EH (cell line): ENCODE data around the gene TSPAN1.

ENCODE experiments used
- DNase-seq: peaks from one replicate; pipeline ENCODE4 v3.0.0-alpha.2; 2015; ENCODE audit warnings: low read depth

Gene TSPAN1

GRCh38 chr1:46187106-46187869 lies 12.4 kb downstream of the TSPAN1 start:
- DNase-seq = no peak

- DNase-seq = no peak
These were observed 13.6 kb downstream of the TSPAN1 start for GRCh38 chr1:46188295-46189030.

- DNase-seq = no peak
These were observed 15.7 kb downstream of the TSPAN1 start for GRCh38 chr1:46190539-46190938.

DNA sequence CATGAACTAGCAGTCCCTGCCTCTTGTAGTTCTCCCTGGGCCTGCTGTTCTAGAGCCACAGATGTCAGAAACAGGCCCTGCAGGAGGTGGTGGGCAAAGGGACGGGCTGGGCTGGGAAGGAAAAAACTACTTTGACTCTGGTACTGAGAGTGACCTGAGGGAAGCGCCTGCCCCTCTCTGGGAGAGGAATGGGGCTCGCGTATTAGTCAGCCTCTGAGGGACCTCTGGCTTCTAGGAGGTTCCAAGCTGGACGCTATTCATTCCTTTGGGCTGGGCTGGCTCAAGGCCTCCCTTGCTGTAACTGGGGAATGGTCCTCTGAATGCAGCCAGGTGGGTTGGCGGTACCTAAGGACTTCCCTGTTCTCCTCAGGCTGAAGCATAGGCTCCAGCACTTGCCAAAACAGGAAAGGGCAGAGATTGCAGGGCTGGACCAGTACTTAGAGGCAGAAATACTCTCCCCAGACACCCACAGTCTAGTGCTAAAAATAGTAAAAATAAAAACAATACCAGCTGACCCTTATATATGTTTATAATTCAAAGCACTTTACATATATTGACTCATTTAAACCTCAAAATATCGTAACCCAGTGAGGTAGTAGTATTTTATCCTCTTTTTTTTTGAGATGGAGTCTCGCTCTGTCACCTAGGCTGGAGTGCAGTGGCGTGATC lies 16.3 kb downstream of the TSPAN1 start:
- DNase-seq = no peak

DNA sequence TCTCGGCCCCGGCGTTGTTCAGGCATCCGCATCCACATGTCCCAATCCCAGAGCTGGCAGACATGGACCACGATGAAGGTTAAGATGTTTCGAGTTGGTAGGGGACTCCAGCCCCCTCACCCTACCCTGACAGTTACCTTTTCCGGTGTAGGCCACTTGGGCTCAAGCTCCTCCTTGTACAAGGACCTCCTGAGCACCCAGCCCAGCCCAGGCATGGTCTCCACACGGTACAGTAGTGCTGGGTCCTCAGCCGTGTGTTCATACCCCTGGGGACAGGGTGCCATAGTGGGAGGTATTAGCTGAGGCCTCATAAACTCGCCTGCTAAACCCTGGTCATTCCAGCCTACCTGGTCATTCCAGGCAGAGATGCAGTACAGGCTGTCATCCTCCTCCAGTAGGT lies 17.3 kb downstream of the TSPAN1 start:
- DNase-seq = no peak

DNA sequence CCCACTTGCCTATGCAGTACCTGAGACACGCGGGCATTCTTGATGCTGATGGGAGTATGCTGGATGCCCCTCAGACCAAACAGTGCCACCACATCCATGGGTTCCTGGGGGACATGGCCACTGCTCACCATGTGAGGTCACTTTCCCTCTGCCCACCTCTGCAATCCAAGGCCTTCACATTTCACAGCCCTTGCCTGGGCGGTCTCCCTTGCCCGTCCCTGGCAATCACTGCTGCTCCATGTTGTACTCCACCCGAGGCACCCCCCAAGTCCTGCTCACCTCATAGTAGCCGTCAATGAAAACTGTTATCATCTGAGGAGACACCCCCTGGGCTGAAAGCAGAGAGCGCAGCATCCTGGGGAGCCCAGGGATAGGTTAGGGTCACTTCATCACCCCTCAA lies 18.4 kb downstream of the TSPAN1 start:
- DNase-seq = no peak

DNA sequence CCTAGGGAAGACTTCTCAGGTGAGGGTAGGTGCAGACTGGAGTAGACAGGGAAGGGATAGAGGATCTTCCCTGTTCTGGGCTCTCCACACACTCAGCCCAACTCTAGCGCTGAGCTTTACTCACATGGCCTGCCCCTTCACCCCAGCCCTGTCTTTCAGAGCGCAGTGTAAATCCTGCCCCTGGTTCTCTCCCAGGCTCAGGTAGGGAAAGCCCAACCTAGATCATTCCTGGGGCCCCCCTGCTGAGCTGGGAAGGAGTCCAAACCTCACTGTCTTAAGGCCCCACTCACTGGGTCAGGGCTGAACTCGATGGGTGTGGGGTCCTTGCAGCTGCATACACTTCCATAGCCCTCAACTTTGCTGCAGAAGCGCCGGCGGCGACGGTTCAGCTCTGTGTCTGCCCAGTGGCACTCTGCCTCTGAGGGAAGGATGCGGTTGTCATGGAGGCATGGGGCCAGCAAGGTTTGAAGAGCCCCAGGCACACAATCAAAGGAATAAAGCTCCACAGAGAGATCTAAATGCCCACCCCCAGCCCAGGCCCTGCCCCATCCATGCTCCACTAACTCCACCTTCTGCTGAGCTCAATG lies 19.2 kb downstream of the TSPAN1 start:
- DNase-seq = no peak

GRCh38 chr1:46194641-46195193 lies 19.8 kb downstream of the TSPAN1 start:
- DNase-seq = no peak

DNA sequence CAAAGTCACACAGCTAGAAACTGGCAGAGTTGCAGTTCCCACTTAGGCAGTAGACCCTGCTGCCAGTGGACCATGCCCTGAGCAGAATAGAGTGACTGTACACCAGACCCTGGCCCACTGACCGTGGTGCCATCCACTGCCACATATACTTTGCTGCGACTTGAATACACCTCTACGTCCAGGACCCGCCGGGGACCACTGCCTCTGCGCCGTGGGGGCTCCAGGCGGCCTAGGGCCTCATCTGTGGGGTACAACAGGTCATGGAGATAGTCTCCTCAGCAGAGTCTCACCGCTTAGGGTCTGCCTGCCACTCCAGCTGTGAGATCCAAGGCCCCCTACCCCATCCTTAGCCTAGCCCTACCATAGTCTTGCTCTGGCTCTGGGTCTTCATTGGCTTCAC lies 21.7 kb downstream of the TSPAN1 start:
- no peak for DNase-seq

DNA sequence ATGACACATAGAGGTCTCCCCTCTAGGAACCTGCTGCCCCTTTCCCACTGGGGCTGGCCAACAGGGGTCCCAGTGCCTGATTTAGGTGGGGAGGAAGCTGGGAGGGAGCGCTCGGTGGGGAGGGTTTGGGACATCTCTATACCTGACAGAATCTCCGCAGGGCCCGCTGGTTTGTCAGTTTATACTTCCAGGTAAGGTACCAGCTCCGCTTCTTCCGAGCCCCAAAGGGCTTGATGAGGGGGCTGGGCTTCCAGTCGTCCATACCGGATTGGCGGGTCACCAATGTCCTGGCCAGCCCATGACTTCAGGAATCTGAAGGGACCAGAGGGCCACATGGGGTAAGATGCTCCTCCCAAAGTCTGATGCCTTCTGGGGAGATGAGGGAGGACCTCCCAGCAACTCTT lies 22.7 kb downstream of the TSPAN1 start:
- DNase-seq = peak; percentile 42

DNA sequence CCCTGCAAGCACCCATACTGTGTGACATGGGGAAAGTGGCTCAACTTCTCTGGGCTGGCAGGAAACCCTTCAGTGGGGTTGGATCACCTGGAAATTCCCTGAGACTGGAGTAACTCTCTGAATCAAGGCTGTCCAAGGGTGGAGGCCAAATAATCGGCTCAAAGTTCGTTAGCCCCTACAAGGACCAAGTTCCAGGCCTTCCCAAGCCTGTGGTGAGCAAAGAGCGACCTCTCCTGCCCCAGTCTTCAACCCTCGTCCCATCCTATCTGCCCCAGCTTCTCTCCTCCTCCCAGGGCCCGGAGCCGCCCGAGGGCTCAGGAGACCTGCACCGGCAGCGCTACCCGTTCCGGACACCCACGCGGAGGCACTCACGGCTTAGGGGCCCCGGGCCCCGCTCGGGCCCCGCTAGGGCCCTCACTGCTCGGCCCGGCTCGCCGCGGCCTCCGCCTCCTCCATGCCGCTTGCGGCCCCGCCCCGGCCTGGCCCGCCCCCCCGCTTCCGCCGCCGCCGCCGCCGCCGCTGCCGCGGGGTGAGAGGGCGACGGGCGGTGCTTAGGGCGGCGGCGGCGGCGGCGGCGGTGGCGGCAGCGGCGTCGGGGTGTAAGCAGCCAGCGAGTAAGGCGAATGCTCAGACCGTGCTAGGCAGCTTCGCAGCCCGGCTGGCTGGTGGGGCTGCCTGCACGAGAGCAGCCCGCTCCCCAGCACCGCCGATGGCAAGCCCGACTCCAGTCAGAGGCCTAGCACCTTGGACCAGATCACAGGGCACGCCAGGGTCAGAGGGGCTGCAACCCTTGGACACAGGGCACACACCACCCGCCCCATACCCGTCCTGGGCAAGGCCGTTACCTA lies 23.3 kb downstream of the TSPAN1 start, which contains the start of gene POMGNT1:
POMGNT1 (minus strand) TSS at position 471 of the 848 bp plus-strand sequence. CDS start 613 bp downstream, outside the sequence.
- peak; percentile 75 for DNase-seq

DNA sequence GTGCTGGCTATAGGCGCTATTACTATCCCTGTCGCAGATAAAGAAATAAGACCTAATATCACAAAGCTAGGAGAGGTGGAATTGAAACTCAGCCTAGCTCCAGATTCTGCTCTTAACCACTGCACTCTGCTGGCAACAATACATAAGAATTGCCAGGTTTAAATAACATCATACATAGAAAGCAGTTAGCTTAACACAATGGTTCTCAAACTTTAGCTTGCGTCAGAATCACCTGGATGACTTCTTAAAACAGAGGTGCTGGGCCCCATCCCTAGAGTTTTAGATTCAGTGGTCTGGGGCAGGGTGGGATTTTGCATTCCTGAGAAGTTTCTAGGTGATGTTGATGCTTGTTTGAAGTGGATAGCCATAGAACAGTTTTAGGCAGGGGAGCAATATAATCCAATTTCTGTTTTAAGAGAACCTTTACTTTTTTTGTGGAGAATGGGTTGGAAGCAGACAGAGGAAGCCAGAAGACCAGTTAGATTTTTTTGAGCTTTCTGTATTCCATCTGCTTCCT lies 24.4 kb downstream of the TSPAN1 start:
- DNase-seq = no peak

DNA sequence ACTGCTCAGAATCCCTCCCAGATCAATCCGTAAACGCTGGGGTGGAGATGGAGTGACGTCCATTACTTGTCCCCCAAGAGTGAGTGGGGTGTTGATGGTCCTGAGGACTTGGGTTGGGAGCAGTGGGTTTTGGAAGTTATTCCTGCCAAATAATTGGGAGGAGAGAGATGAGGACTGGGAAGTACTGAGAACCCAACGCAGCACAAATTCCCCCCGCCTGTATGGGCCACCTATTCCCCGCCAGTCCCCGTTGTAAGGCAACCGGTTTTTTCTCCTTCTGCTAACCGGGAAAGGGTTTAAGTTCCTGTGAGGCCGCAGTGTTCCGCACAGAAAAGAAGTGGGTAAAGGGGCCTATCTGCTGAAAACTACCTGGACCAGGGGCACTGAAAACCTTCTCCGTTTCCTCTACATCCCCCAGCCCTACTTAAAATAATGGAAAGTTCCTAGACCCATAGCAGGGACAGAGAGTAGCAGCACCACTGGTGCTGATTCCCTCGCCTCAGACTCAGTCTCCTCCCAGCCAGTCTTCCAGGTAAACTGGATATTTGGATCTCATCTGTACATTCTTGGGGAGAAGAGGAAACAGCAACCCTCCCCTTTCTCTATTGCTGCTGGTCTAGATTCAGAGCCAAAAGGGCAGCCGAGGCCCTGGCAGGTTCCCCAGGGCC lies 29.0 kb downstream of the TSPAN1 start:
- DNase-seq = peak; percentile 26

GRCh38 chr1:46204406-46204742 lies 29.5 kb downstream of the TSPAN1 start:
- DNase-seq = no peak

- DNase-seq = no peak
These were observed 30.3 kb downstream of the TSPAN1 start for GRCh38 chr1:46205141-46205540.

GRCh38 chr1:46205791-46206190 lies 30.9 kb downstream of the TSPAN1 start:
- DNase-seq = peak; percentile 19

GRCh38 chr1:46206399-46206798 lies 31.5 kb downstream of the TSPAN1 start:
- DNase-seq = no peak

- DNase-seq = no peak
These were observed 35.7 kb downstream of the TSPAN1 start for GRCh38 chr1:46210561-46210960.

DNA sequence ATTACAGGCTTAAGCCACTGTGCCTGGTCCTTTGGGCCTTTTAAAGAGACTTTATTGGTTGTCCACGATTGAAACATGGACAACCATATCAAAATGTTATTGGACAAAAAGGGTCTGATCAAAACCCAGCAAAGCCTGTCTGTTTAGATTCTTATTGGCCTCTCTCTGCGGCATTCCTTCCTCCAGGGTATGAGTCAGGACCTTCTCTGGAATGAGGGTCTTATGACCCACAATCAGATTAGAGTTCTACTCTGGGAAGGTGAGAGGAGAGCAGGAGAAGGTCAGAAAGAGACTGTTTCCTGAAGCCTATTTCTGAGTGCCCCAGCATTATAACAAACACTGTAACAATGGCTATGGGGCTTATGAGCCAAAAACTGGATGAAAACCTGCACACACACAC lies 36.2 kb downstream of the TSPAN1 start:
- no peak for DNase-seq

DNA sequence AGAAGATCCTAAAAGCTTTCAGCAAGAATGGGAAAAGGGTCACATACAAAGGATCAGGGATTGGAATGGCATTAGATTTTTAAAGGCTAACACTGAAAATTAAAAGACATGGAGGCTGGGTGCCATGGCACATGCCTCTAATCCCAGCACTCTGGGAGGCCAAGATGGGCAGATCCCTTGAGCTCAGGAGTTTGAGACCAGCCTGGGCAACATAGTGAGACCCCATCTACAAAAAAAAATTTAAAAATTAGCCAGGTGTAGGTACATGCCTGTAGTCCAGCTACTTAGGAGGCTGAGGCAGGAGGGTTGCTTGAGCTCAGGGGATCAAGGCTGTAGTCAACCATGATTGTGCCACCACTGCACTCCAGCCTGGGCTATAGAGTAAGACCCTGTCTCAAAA lies 40.6 kb downstream of the TSPAN1 start:
- DNase-seq = no peak

DNA sequence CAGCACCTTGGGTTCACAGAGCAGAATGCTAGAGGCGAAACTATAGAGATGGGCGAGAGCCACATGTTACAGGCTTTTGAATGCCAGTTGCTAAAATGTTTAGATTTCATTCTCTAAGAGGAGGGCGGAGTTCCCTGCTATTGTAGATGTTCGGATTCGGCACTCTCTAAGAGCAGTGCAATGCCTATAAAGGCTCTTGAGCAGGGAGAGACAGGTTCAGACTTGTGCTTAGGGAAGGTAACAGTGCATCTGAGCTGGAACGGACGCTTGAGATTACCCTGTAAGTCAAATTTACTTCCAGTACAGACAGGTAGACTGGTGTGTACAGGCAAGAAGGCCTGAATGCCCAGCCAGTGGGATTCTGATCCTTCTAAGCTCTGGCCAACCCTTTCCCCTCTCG lies 43.6 kb downstream of the TSPAN1 start:
- DNase-seq = no peak
